C4-2B (cell line): ENCODE measurements around the gene ZNF593OS.

Source experiments
- CTCF ChIP-seq: fragments of 450-650 bp; conservative IDR thresholded peaks from 2 replicates; pipeline ENCODE4 v1.5.1; 2017; ENCODE audit warnings: mild to moderate bottlenecking
- ZFX ChIP-seq: fragments of 450-650 bp; IDR thresholded peaks from 2 replicates; pipeline ENCODE4 v1.6.1; 2017

GRCh38 chr1:26122988-26123973, 48.4 kb downstream of the ZNF593OS start:
- TF ChIP-seq CTCF (no peak), ZFX (no peak)
